ENCODE results near the gene EPN2. TPM values are rescaled to one million over a fixed set of nuclear protein-coding genes. Genes with fewer than 3 reads are reported as not detected.

EPN2 gene
- total RNA-seq, 1 donor from 2014 or later: 10.5 TPM

- Mint-ChIP-seq H3K4me1 (ENCODE audit: low read depth) (peaks cover 48% of the 10 kb centered on the region), H3K27ac (no peak overlapping the region), H3K27me3 (ENCODE audit: low read depth) (no peaks in the 10 kb centered on the region), H3K36me3 (ENCODE audit: low read depth) (no peaks in the 10 kb centered on the region), H3K9me3 (no peaks in the 10 kb centered on the region), H3K4me3 (ENCODE audit: low read depth) (no peak overlapping the region)
- no peak for DNase-seq (ENCODE audit: low spot score)
- intact Hi-C loops (cut with micrococcal nuclease): loop anchor here (10.0 kb wide), 2 partner anchors 273 to 393 kb away; partner anchors contain the start of gene ALDH3A2
These were observed 134.3 kb downstream of the EPN2 start for GRCh38 chr17:19371259-19372010.

DNA sequence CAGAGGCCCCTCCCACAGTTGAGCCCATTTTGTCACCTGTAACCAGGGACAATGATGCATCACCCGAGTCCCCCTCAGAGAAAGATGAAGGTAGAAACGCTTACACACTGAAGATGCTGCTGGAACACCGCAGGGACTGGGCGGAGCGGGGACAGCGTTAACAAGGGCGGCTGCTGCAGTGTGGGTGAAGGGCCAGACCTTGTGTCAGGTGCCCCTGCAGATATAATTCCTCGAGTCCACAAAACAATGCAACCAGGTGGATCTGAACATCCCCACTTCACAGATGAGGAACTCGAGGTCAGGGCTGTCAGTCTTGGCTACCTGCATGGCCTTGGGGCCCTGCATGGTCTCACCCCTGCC, 134.8 kb downstream of the EPN2 start:
- intact Hi-C loops (cut with micrococcal nuclease): loop anchor here (10.0 kb wide), 2 partner anchors 273 to 393 kb away; partner anchors contain the start of gene ALDH3A2
- Mint-ChIP-seq H3K9me3 (no peaks in the 10 kb centered on the region), H3K27ac (no peak overlapping the region), H3K36me3 (ENCODE audit: low read depth) (no peaks in the 10 kb centered on the region), H3K4me1 (ENCODE audit: low read depth) (peaks cover 51% of the 10 kb centered on the region), H3K4me3 (ENCODE audit: low read depth) (no peak overlapping the region), H3K27me3 (ENCODE audit: low read depth) (no peaks in the 10 kb centered on the region)
- no peak for DNase-seq (ENCODE audit: low spot score)

GRCh38 chr17:19372439-19372838, 135.3 kb downstream of the EPN2 start:
- no peaks in the 10 kb centered on the region for H3K36me3 Mint-ChIP-seq (ENCODE audit: low read depth)
- H3K27me3 Mint-ChIP-seq (ENCODE audit: low read depth): no peaks in the 10 kb centered on the region
- intact Hi-C loops (cut with micrococcal nuclease): loop anchor here (10.0 kb wide), 2 partner anchors 272 to 392 kb away; partner anchors contain the start of gene ALDH3A2
- no peak overlapping the region for H3K4me3 Mint-ChIP-seq (ENCODE audit: low read depth)
- peaks cover 52% of the 10 kb centered on the region for H3K4me1 Mint-ChIP-seq (ENCODE audit: low read depth)
- no peak overlapping the region for H3K27ac Mint-ChIP-seq
- H3K9me3 Mint-ChIP-seq: no peaks in the 10 kb centered on the region
- no peak for DNase-seq (ENCODE audit: low spot score)

- intact Hi-C loops (cut with micrococcal nuclease): loop anchor here (10.0 kb wide), 2 partner anchors 272 to 392 kb away; partner anchors contain the start of gene ALDH3A2
- H3K27ac Mint-ChIP-seq: no peak overlapping the region
- no peak for DNase-seq (ENCODE audit: low spot score)
- H3K4me1 Mint-ChIP-seq (ENCODE audit: low read depth): peaks cover 52% of the 10 kb centered on the region
- no peaks in the 10 kb centered on the region for H3K36me3 Mint-ChIP-seq (ENCODE audit: low read depth)
- no peaks in the 10 kb centered on the region for H3K27me3 Mint-ChIP-seq (ENCODE audit: low read depth)
- H3K9me3 Mint-ChIP-seq: no peaks in the 10 kb centered on the region
- H3K4me3 Mint-ChIP-seq (ENCODE audit: low read depth): no peak overlapping the region
These were observed 135.8 kb downstream of the EPN2 start for GRCh38 chr17:19372866-19373504.

DNA sequence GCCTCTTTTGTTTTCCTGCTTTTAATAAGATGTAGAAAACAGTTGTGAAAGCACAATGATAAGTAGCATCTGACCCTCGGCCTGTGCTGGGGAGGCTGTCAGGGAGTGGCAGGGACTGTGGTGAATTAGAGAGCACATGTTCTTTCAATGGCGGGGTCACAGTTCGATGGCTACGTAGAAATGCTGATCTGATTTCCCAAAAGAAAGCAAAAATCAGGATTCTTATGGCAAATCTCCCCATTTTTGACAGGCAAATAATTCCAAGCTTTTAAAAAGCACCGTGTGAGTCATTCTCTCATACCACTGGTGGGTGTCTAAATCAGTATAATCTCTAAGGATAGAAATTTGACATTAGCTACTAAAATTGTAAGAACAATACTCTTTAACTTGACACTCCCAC, 137.0 kb downstream of the EPN2 start:
- no peak for DNase-seq (ENCODE audit: low spot score)
- peaks cover 45% of the 10 kb centered on the region for H3K4me1 Mint-ChIP-seq (ENCODE audit: low read depth)
- no peaks in the 10 kb centered on the region for H3K36me3 Mint-ChIP-seq (ENCODE audit: low read depth)
- H3K27me3 Mint-ChIP-seq (ENCODE audit: low read depth): no peaks in the 10 kb centered on the region
- H3K27ac Mint-ChIP-seq: no peak overlapping the region
- intact Hi-C loops (cut with micrococcal nuclease): loop anchor here (10.0 kb wide), 2 partner anchors 271 to 391 kb away; partner anchors contain the start of gene ALDH3A2
- no peaks in the 10 kb centered on the region for H3K9me3 Mint-ChIP-seq
- no peak overlapping the region for H3K4me3 Mint-ChIP-seq (ENCODE audit: low read depth)

DNA sequence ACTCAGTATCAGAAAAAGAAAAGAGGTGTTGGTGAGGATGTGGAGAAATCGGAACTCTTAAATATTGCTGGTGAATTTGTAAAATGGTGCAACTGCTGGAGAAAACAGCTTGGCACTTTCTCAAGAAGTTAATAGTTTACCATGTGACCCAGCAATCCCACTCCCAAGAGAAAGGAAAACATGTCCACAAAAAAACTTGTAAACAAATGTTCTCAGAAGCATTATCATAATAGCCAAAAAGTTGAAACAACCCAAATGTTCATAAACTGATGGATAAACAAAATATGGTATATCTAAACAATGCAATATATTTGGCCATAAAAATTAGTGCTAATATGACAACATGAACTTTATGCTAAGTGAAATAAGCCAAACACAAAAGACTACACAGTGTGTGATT, 138.6 kb downstream of the EPN2 start:
- intact Hi-C loops (cut with micrococcal nuclease): loop anchor here (5.0 to 10.0 kb wide), 4 partner anchors 132 to 1188 kb away; partner anchors contain the start of gene ALDH3A2
- H3K9me3 Mint-ChIP-seq: no peaks in the 10 kb centered on the region
- H3K27me3 Mint-ChIP-seq (ENCODE audit: low read depth): no peaks in the 10 kb centered on the region
- H3K4me3 Mint-ChIP-seq (ENCODE audit: low read depth): no peak overlapping the region
- H3K4me1 Mint-ChIP-seq (ENCODE audit: low read depth): peaks cover 35% of the 10 kb centered on the region
- DNase-seq (ENCODE audit: low spot score): no peak
- H3K27ac Mint-ChIP-seq: no peak overlapping the region
- peaks cover 12% of the 10 kb centered on the region for H3K36me3 Mint-ChIP-seq (ENCODE audit: low read depth)

DNA sequence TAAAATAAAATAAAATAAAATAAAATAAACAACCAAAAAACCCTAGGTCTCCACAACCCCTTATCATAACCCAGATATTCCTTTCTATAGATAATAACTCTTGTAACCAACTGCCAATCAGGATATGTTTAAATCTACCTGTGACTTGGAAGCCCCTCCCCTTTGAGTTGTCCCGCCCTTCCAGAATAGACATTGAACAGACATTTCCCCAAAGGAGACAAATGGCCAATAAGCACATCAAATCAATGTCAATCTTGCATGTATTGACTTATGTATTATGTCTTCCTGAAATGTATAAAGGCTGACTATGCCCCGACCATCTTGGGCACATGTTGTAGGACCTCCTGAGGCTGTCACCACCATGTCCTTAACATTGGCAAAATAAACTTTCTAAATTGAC, 139.6 kb downstream of the EPN2 start:
- peaks cover 24% of the 10 kb centered on the region for H3K4me1 Mint-ChIP-seq (ENCODE audit: low read depth)
- no peak for DNase-seq (ENCODE audit: low spot score)
- H3K4me3 Mint-ChIP-seq (ENCODE audit: low read depth): peak overlapping the region; percentile 98
- intact Hi-C loops (cut with micrococcal nuclease): loop anchor here (5.0 to 10.0 kb wide), 4 partner anchors 130 to 1190 kb away; partner anchors contain the start of gene ALDH3A2
- no peaks in the 10 kb centered on the region for H3K9me3 Mint-ChIP-seq
- H3K27ac Mint-ChIP-seq: peak overlapping the region; percentile 97
- no peaks in the 10 kb centered on the region for H3K27me3 Mint-ChIP-seq (ENCODE audit: low read depth)
- peaks cover 20% of the 10 kb centered on the region for H3K36me3 Mint-ChIP-seq (ENCODE audit: low read depth)

DNA sequence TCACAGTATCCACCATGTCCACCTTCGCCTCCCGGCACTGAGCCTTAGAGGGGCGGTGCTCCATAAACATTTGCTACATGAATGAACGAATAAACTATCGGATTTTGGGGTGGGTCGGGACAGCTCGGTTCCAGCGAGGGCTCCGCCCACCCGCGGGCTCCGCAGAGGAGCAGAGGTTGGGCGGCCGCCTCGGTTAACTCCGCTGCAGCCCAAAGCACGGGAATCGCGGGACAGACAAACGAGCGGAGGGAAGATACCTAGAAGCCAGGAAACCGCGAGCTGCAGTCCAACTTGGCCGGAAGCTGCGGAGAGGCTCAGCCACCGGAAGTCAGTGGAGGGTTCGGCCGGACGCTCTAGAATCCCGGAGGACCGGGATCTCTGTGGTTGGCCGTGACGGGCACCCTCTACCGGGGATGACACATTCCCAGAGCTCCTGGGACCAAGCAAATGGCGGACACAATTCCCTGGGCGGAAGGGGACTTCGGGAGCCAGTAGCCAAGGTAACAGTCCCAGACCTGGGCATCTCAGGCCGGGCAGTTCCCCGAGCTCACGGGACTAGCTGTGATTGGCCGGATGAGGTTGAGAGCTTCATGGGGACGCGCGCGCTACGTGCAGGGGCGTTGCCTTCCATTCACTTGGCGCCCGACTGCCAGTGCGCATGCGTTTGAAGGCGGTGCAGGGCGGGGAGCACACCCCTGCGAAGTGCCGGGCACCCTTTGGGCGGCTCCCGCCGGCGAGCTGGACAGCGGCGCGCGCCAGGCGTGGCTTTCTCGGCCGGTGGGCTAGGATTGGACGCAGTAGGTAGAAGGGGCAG, 140.6 kb downstream of the EPN2 start:
- intact Hi-C loops (cut with micrococcal nuclease): loop anchor here (1.0 to 10.0 kb wide), 5 partner anchors 16 to 1191 kb away; partner anchors contain the start of genes ALDH3A2 and B9D1
- Mint-ChIP-seq H3K9me3 (no peaks in the 10 kb centered on the region), H3K36me3 (ENCODE audit: low read depth) (peaks cover 23% of the 10 kb centered on the region), H3K4me1 (ENCODE audit: low read depth) (peaks cover 21% of the 10 kb centered on the region), H3K4me3 (ENCODE audit: low read depth) (peak overlapping the region; percentile 98), H3K27me3 (ENCODE audit: low read depth) (no peaks in the 10 kb centered on the region), H3K27ac (peak overlapping the region; percentile 97)
- peak; percentile 98 for DNase-seq (ENCODE audit: low spot score)

GRCh38 chr17:19378416-19379360, 141.5 kb downstream of the EPN2 start, which contains the start of gene MAPK7:
MAPK7 (plus strand) TSS chr17:19378498; CDS start chr17:19378901, 403 bp downstream.
- peaks cover 21% of the 10 kb centered on the region for H3K4me1 Mint-ChIP-seq (ENCODE audit: low read depth)
- peak within 1 kb of the TSS; percentile 98 for H3K4me3 Mint-ChIP-seq (ENCODE audit: low read depth)
- H3K36me3 Mint-ChIP-seq (ENCODE audit: low read depth): peaks cover 26% of the 10 kb centered on the region
- peak within 1 kb of the TSS; percentile 97 for H3K27ac Mint-ChIP-seq
- no peaks in the 10 kb centered on the region for H3K9me3 Mint-ChIP-seq
- no peak for DNase-seq (ENCODE audit: low spot score)
- intact Hi-C loops (cut with micrococcal nuclease): loop anchor here (1.0 to 10.0 kb wide), 5 partner anchors 16 to 1191 kb away; partner anchors contain the start of genes ALDH3A2 and B9D1
- H3K27me3 Mint-ChIP-seq (ENCODE audit: low read depth): no peaks in the 10 kb centered on the region

DNA sequence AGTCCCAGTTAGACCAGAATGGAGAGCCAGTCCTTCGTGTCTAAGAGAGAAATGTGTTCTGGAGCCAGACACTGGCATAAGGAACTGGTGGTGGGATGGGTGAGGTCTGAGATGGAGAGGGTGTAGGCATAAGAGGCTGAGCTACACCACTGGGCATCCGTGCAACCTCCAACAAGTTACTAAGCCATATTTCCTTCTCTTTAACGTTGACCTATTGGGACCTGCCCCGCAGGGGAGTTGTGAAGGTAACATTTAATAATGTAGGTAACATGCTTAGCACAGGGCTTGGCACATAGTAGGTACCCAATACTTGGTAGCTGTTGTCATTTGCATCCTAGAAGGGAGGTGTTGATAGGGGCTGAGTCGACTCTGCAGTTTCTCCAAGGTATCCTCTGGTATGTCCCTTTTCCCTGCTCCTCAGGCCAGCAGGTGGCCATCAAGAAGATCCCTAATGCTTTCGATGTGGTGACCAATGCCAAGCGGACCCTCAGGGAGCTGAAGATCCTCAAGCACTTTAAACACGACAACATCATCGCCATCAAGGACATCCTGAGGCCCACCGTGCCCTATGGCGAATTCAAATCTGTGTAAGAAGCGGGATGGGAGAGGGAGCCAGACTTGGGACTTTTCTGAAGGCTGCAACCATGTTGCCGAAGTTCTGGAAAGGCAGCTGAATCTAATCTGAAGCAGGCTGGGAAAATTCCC, 142.3 kb downstream of the EPN2 start:
- peak overlapping the region; percentile 46 for H3K27ac Mint-ChIP-seq
- intact Hi-C loops (cut with micrococcal nuclease): loop anchor here (5.0 to 10.0 kb wide), 4 partner anchors 128 to 1192 kb away; partner anchors contain the start of gene ALDH3A2

More for the DNA sequence above, 142.3 kb downstream of the EPN2 start:
- Mint-ChIP-seq H3K9me3 (no peaks in the 10 kb centered on the region), H3K27me3 (ENCODE audit: low read depth) (no peaks in the 10 kb centered on the region), H3K36me3 (ENCODE audit: low read depth) (peaks cover 35% of the 10 kb centered on the region), H3K4me3 (ENCODE audit: low read depth) (peak overlapping the region; percentile 98), H3K4me1 (ENCODE audit: low read depth) (peaks cover 15% of the 10 kb centered on the region)
- DNase-seq (ENCODE audit: low spot score): no peak

Measured in activated T-helper 2 cell treated with anti-CD3 and anti-CD28 coated beads, Interferon-gamma antibody, Interleukin-2, Interleukin-4, amounts not matched to agents 10 μg/mL and 5 μg/mL and 100 μg/mL, durations not matched to agents 14 hours and 24 hours and 36 hours (primary cell).